HG03354 (cell line): Measurements from ENCODE around the gene DNAJC17.

Source experiments
- ATAC-seq: cut with Tn5 transposase; IDR thresholded peaks from one replicate; pipeline ENCODE4 v1.9.1; 2021; ENCODE audit warnings: mild to moderate bottlenecking; ENCODE audit not compliant: unreplicated experiment, poor library complexity, severe bottlenecking

The DNAJC17 gene

GRCh38 chr15:40832903-40833302 is 25.6 kb upstream of the DNAJC17 start:
- no peak for ATAC-seq

- ATAC-seq: no peak
These were observed 24.6 kb upstream of the DNAJC17 start for GRCh38 chr15:40831861-40832260.

GRCh38 chr15:40830884-40831283 is 23.6 kb upstream of the DNAJC17 start:
- no peak for ATAC-seq

GRCh38 chr15:40829115-40829514 is 21.8 kb upstream of the DNAJC17 start:
- no peak for ATAC-seq

GRCh38 chr15:40828447-40829036 is 21.3 kb upstream of the DNAJC17 start, which contains the start of gene PPP1R14D:
Gene PPP1R14D (minus strand): TSS chr15:40828708. CDS start chr15:40828641, 67 bp downstream.
- ATAC-seq: no peak

- ATAC-seq: no peak
These were observed 19.3 kb upstream of the DNAJC17 start for GRCh38 chr15:40826423-40827075.

GRCh38 chr15:40825661-40826422 is 18.6 kb upstream of the DNAJC17 start:
- ATAC-seq: no peak

GRCh38 chr15:40823572-40824343 is 16.5 kb upstream of the DNAJC17 start:
- ATAC-seq: no peak

- no peak for ATAC-seq
These were observed 13.9 kb upstream of the DNAJC17 start for GRCh38 chr15:40821195-40821594.

- no peak for ATAC-seq
These were observed 11.8 kb upstream of the DNAJC17 start for GRCh38 chr15:40819048-40819447.

- ATAC-seq: no peak
These were observed 7.9 kb upstream of the DNAJC17 start for GRCh38 chr15:40815042-40815698.

- ATAC-seq: no peak
These were observed 5.6 kb upstream of the DNAJC17 start for GRCh38 chr15:40812721-40813425.

GRCh38 chr15:40808861-40809450 is 1.7 kb upstream of the DNAJC17 start:
- ATAC-seq: no peak

GRCh38 chr15:40807888-40808461 is 702 bp upstream of the DNAJC17 start:
- ATAC-seq: peak; percentile 1

GRCh38 chr15:40806672-40807027 is 623 bp downstream of the DNAJC17 start:
- ATAC-seq: no peak

GRCh38 chr15:40803688-40804087 is 3.6 kb downstream of the DNAJC17 start:
- ATAC-seq: no peak

- ATAC-seq: no peak
These were observed 4.2 kb downstream of the DNAJC17 start for GRCh38 chr15:40803076-40803475.

GRCh38 chr15:40799523-40799922 is 7.8 kb downstream of the DNAJC17 start:
- no peak for ATAC-seq
